DLD1 (cell line): ENCODE measurements around the gene MTHFS.

Source experiments
- in situ Hi-C: cut with HindIII; loops from 2 replicates; pipeline ENCODE4 v1.10.0; 2017; ENCODE audit warnings: low sequenced_read_pairs

Gene MTHFS

GRCh38 chr15:79881254-79881653 is 15.6 kb downstream of the MTHFS start:
- in situ Hi-C loops = no loop called here

DNA sequence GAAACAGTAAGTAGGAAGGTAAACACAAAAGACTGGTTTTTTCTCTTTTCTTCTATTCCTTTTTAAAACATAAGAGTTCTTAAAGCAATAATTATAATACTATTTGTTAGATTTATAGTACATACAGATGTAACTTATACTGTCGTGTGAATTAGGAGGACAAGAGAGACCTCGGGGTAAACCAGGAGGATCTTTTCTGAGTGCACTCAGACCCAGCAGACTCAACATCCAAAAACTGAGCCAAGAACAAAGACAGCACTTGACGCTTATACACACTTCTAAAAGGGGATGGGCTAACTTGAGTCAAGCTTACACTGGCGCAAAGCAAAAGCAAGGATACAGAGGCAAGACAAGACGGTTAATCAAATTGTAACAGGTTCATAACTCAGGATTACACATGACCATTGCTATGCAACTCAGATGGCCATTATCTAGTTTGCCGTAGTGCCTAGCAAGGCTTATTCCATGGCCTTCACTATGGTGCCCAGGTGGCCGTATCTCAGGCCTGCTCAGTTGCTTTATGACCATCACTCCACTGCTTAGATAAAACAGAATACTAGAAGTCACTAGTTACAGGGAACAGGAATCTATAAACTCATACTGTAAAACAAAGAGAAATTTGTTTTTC is 18.6 kb downstream of the MTHFS start:
- in situ Hi-C loops = no loop called here

- in situ Hi-C loops = no loop called here
Measured at GRCh38 chr15:79875213-79875612, 21.6 kb downstream of the MTHFS start.

- in situ Hi-C loops = no loop called here
Measured at GRCh38 chr15:79874242-79874641, 22.6 kb downstream of the MTHFS start.

- in situ Hi-C loops = no loop called here
Measured at GRCh38 chr15:79872358-79873017, 24.3 kb downstream of the MTHFS start.

GRCh38 chr15:79868554-79868953 is 28.3 kb downstream of the MTHFS start:
- in situ Hi-C loops = no loop called here

DNA sequence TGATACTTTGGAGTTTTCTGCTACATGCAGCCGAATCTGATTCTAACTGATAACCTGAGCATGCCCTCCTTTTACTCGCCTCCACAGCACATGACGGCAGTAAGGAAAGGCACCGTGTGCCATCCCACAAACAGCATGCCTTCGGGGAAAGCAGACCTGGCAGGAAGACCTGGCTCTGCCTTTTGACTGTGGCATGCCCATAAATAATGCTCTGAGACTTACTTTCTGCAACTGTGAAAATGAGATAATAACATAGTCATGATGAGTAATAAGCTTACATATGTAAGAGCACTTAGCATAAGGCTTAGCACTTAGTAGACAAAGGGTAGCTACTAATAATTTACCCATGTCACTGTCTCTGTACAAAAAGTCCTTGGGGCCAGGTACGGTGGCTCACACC is 32.9 kb downstream of the MTHFS start:
- in situ Hi-C loops = no loop called here

DNA sequence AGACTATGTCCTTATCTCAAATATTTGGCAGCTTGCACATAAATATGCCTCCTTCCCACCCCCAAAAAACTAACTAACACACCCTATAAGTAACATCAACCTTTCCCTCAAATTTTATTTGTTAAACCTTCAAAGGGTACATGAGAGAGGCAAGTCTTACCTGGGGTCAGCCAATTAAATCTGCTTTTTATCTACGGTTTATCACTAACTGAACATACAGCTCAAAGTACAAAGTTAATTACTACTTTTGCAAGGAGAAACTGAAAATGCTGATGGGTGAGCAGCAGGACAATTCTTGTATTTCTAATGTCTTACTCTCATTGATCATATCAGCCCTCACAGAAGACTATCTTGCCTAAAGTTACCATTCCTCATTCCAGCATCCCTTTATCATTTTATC is 34.6 kb downstream of the MTHFS start:
- in situ Hi-C loops = no loop called here

DNA sequence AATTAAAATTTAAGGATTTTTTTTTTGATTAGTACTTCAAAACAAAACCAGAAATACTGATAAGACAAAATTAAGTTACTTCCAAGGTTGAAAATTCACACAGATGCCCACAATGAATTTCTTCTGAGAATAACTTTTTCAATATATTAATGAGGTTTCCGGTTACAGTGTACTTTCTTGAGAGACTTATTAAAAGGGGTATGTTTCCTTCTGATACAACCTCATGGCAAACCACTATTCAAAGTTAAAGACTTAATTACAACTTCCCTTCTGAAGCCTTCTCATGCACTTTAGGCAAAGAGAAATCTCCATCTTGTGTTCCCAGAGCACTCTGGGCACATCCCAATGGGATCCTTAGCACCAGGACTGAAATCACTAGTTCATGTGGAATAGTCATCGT is 36.2 kb downstream of the MTHFS start:
- in situ Hi-C loops = no loop called here

DNA sequence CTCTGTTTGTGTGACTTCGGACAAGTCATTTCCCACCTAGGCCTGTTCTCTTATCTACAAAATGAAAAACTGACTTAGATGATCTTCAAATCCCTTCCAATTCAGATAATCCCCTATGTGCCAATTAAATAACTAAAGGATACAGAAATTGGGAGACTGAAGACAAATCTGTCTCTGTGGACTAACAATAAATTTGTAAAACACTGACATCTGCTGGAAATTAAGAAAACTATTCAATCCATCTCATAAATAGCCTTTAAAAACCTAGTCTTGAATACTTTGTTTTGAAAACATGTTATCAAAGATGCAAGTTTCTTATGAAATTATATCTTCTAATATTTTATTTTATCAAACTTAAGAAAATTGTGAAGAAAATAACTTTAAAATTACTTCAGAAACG is 38.3 kb downstream of the MTHFS start:
- in situ Hi-C loops = no loop called here

- in situ Hi-C loops = no loop called here
Measured at GRCh38 chr15:79853492-79854328, 43.1 kb downstream of the MTHFS start.

DNA sequence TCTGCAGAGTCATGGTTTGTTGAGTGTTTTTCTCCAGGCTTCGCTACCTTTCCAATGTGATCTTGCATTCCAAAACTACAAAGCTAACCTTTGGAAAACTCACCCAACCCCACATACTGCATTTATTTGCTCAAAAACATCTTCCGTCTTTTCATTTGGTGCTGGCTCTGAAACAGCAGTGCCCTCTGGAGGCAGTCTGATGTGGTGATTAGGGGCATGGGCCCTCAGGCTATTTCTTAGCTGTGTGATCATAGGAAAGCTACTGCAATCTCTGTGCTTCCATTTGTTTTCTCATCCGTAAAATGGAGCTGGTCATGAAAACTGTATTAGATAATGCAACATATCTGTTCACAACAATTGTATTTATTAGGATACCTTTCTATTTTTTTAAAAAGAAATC is 47.0 kb downstream of the MTHFS start:
- in situ Hi-C loops = no loop called here

DNA sequence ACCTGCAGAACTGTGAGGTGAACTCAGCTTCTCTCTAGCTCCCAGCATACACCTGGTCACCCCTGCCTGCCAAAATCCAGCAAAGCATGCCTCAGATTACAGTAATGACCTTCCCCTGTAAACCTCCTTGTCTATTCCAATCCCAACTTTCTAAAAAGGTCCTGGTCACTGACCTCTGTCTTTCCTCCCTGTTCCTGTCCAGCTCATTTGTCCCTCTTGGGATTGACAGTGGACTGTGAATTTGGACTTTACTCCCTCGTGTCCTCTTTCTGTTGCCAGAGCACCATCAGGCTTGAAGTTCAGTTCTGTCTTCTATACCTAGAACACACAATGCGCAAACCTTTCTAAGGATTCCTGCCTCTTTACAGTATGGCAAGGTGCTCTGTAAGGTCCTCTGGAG is 50.3 kb downstream of the MTHFS start:
- in situ Hi-C loops = no loop called here

- in situ Hi-C loops = no loop called here
Measured at GRCh38 chr15:79844221-79844620, 52.6 kb downstream of the MTHFS start.

GRCh38 chr15:79837846-79838245 is 59.0 kb downstream of the MTHFS start:
- in situ Hi-C loops = no loop called here

DNA sequence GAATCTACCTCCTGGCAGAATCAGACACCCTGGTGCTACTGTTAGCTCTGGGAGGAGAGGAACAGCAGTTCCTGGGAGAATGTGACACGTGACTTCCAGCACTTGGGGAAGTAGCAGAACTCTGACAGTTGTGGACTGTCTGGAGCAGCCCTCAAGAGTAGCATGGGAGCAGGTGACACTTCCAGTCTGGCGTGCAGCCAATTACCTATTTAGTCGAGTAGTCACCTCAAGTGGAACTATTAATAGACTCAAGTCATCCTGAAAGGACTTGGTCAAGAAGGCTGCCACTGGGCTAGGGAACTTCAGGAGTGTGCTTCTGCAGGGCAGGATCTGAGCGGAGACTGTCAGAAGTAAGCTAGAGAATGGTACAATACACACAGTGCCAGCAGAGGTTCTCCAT is 62.3 kb downstream of the MTHFS start:
- in situ Hi-C loops = no loop called here

DNA sequence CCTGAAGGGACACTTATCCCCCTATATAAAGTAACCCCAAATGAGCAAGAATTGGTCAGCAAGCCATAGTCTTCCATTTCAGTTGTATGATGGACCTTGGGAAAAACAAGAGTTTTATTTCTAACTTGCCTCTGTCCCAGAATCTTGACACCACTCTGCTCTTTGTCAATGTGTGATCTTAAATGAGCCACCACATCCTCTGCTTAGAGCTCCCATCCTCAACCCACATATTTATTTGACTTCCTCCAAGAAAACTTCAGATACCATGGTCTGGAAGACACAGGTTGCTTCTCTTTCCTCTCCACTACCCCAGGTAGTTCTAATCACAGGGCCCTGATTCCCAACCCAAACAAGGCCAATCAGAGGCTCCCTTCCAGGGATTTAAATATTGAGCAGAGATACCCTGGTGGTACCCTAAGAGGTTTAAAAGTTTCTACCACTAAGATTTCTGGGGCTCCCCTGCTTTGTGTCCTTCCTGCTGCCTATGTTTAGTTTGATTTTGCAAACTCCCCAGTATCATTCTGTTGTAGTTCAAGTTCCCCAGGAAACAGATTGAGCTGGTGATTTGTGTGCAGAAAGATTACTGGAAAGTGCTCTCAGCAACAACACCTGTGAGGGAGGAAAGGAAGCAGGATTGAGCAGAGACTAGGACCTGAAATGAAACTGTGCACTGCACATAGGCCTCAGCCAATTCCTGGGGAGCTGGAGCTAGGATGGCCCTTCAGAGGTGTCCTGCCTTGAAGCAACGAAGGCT is 64.3 kb downstream of the MTHFS start:
- in situ Hi-C loops = no loop called here

- in situ Hi-C loops = no loop called here
Measured at GRCh38 chr15:79831604-79832003, 65.2 kb downstream of the MTHFS start.

GRCh38 chr15:79829950-79830349 is 66.9 kb downstream of the MTHFS start:
- in situ Hi-C loops = no loop called here

DNA sequence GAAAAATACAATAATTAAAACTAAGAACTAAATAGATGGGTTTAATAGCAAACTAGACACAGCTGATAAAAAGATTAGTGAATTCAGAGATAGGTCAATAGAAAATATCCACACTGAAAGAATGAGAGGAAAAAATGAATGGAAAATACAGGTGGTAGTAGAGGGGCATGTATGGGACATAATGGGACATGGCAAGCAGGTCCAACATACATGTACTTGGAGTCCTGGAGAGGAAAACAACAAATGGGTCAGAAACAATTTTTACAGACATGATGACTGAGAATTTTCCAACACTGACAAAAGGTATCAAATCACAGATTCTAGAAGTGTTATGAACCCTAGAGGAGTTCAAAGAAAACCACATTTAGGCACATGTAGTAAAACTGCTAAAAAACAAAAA is 68.4 kb downstream of the MTHFS start:
- in situ Hi-C loops = no loop called here

DNA sequence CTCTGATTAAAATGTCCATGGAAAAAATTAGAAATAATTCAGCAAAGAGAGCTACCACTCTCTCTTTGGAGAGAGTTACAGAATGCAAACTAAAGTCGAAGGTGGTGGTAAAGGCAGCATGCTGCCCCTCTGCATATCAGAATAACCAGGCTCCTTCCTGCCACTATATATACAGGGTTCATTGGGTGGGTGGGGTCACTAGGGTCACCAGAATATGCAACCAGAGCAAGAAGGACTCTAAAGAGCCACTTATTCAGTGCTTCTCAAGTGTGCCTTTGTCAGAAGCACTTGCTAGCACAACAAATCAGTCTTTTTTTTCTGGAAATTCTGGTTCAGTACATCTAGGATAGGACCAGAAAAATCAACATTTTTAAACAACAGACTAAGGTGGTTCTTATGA is 70.0 kb downstream of the MTHFS start:
- in situ Hi-C loops = no loop called here
